Lower leg skin (tissue), 3 donors: Measurements from ENCODE around the gene ERI3.

Experiments used
- POLR2A ChIP-seq, 2 donors: fragments of 450-650 bp; IDR thresholded peaks; one replicate each; pipeline ENCODE4 v1.6.1; 2016 to 2017; ENCODE audit warnings: antibody characterized with exemption in 2 of 2, mild to moderate bottlenecking in 1 of 2, moderate library complexity in 1 of 2
- TF ChIP-seq, protein P1 (sequence below), 3 donors: fragments of 450-650 bp; IDR thresholded peaks; one replicate each; pipeline ENCODE4 v1.5.1; 2016; ENCODE audit warnings: antibody characterized with exemption in 3 of 3, mild to moderate bottlenecking in 3 of 3, moderate library complexity in 2 of 3

DNA sequence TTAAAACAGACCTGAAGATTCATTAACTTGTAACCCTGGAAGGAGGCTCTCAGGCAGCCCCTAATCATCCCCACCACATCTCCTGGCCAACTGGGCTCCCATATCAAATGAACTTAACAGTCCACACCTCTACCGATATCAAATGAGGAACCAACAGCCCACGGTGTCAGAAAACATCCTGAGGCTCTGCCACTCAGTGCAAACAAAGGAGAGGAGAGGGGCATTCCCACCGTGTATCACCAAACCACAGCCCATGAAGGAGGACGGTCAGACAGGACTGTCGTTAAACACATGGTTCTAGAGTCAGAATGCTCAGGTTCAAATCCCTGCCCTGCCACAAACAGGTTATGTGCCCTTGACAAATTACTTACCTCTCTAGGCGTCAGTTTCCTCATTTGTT is 52.5 kb downstream of the ERI3 start:
- TF ChIP-seq, protein P1, sequence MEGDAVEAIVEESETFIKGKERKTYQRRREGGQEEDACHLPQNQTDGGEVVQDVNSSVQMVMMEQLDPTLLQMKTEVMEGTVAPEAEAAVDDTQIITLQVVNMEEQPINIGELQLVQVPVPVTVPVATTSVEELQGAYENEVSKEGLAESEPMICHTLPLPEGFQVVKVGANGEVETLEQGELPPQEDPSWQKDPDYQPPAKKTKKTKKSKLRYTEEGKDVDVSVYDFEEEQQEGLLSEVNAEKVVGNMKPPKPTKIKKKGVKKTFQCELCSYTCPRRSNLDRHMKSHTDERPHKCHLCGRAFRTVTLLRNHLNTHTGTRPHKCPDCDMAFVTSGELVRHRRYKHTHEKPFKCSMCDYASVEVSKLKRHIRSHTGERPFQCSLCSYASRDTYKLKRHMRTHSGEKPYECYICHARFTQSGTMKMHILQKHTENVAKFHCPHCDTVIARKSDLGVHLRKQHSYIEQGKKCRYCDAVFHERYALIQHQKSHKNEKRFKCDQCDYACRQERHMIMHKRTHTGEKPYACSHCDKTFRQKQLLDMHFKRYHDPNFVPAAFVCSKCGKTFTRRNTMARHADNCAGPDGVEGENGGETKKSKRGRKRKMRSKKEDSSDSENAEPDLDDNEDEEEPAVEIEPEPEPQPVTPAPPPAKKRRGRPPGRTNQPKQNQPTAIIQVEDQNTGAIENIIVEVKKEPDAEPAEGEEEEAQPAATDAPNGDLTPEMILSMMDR (IDR thresholded peaks at IDR 0.05): no peak
- no peak for TF ChIP-seq POLR2A (IDR thresholded peaks at IDR 0.05)
